ENCODE results near the gene INSIG1. TPM values are rescaled to one million over a fixed set of nuclear protein-coding genes. Genes with fewer than 3 reads are reported as not detected.

INSIG1 gene
- total and polyA plus RNA-seq, 4 donors, result 54.2 to 264 (median 119) TPM

GRCh38 chr7:155340721-155341120 lies 43.0 kb downstream of the INSIG1 start:
- DNase-seq (no peak), ATAC-seq (ENCODE audit: insufficient read depth, low FRiP score) (no peak)
- H3K27ac ChIP-seq (ENCODE audit: low read depth in 1 of 2, low read length in 1 of 2), result no peak overlapping the region
- no peak for TF ChIP-seq CTCF (IDR thresholded peaks at IDR 0.05; ENCODE audit: control extremely low read depth, extremely low read depth)
- no peaks in the 10 kb centered on the region for H3K36me3 ChIP-seq (ENCODE audit: control insufficient read depth in 4 of 4, insufficient read depth in 4 of 4, low read length in 4 of 4)
- H3K9me3 ChIP-seq (ENCODE audit: control insufficient read depth in 4 of 4, insufficient read depth in 3 of 4, low read length in 3 of 4), result no peaks in the 10 kb centered on the region
- H3K27me3 ChIP-seq (ENCODE audit: control insufficient read depth in 3 of 3, insufficient read depth in 3 of 3, low read length in 2 of 3), result peaks cover 0 to 11% (median 3%) of the 10 kb centered on the region in 3 donors
- peaks cover 0 to 5% (median 0%) of the 10 kb centered on the region in 5 donors for H3K4me1 ChIP-seq (ENCODE audit: control insufficient read depth in 5 of 5, insufficient read depth in 5 of 5, low read length in 5 of 5)
- WGBS, 2 donors, result 87 to 91% methylated on average over 9 of the region's 9 CpGs
- no peak overlapping the region for H3K9ac ChIP-seq (ENCODE audit: insufficient read depth in 1 of 2, low read length in 2 of 2)
- H3K4me3 ChIP-seq, result no peak overlapping the region

GRCh38 chr7:155341463-155341983 lies 43.8 kb downstream of the INSIG1 start:
- no peak for TF ChIP-seq CTCF (IDR thresholded peaks at IDR 0.05; ENCODE audit: control extremely low read depth, extremely low read depth)
- H3K9me3 ChIP-seq (ENCODE audit: control insufficient read depth in 4 of 4, insufficient read depth in 3 of 4, low read length in 3 of 4), result no peaks in the 10 kb centered on the region
- no peak overlapping the region for H3K27ac ChIP-seq (ENCODE audit: low read depth in 1 of 2, low read length in 1 of 2)
- H3K4me1 ChIP-seq (ENCODE audit: control insufficient read depth in 5 of 5, insufficient read depth in 5 of 5, low read length in 5 of 5), result peaks cover 0 to 5% (median 0%) of the 10 kb centered on the region in 5 donors
- peaks cover 0 to 9% (median 3%) of the 10 kb centered on the region in 3 donors for H3K27me3 ChIP-seq (ENCODE audit: control insufficient read depth in 3 of 3, insufficient read depth in 3 of 3, low read length in 2 of 3)
- ATAC-seq (ENCODE audit: insufficient read depth, low FRiP score) (no peak), DNase-seq (no peak)
- WGBS, 2 donors, result 58 to 82% methylated on average over 5 of the region's 5 CpGs
- H3K9ac ChIP-seq (ENCODE audit: insufficient read depth in 1 of 2, low read length in 2 of 2), result no peak overlapping the region
- H3K36me3 ChIP-seq (ENCODE audit: control insufficient read depth in 4 of 4, insufficient read depth in 4 of 4, low read length in 4 of 4), result no peaks in the 10 kb centered on the region
- H3K4me3 ChIP-seq, result no peak overlapping the region

GRCh38 chr7:155342313-155342712 lies 44.6 kb downstream of the INSIG1 start:
- WGBS, 2 donors, result 81 to 82% methylated on average over 11 of the region's 11 CpGs
- no peak for DNase-seq
- peaks cover 0 to 7% (median 3%) of the 10 kb centered on the region in 3 donors for H3K27me3 ChIP-seq (ENCODE audit: control insufficient read depth in 3 of 3, insufficient read depth in 3 of 3, low read length in 2 of 3)

More at GRCh38 chr7:155342313-155342712, 44.6 kb downstream of the INSIG1 start:
- H3K4me1 ChIP-seq (ENCODE audit: control insufficient read depth in 5 of 5, insufficient read depth in 5 of 5, low read length in 5 of 5), result peaks cover 0 to 5% (median 0%) of the 10 kb centered on the region in 5 donors
- no peak overlapping the region for H3K9ac ChIP-seq (ENCODE audit: insufficient read depth in 1 of 2, low read length in 2 of 2)
- no peak for TF ChIP-seq CTCF (IDR thresholded peaks at IDR 0.05; ENCODE audit: control extremely low read depth, extremely low read depth)
- no peaks in the 10 kb centered on the region for H3K9me3 ChIP-seq (ENCODE audit: control insufficient read depth in 4 of 4, insufficient read depth in 3 of 4, low read length in 3 of 4)
- no peak overlapping the region for H3K27ac ChIP-seq (ENCODE audit: low read depth in 1 of 2, low read length in 1 of 2)
- H3K4me3 ChIP-seq, result no peak overlapping the region
- H3K36me3 ChIP-seq (ENCODE audit: control insufficient read depth in 4 of 4, insufficient read depth in 4 of 4, low read length in 4 of 4), result no peaks in the 10 kb centered on the region
- ATAC-seq (ENCODE audit: insufficient read depth, low FRiP score), result no peak
